ENCODE measurements around the gene APOC3.

The APOC3 gene

DNA sequence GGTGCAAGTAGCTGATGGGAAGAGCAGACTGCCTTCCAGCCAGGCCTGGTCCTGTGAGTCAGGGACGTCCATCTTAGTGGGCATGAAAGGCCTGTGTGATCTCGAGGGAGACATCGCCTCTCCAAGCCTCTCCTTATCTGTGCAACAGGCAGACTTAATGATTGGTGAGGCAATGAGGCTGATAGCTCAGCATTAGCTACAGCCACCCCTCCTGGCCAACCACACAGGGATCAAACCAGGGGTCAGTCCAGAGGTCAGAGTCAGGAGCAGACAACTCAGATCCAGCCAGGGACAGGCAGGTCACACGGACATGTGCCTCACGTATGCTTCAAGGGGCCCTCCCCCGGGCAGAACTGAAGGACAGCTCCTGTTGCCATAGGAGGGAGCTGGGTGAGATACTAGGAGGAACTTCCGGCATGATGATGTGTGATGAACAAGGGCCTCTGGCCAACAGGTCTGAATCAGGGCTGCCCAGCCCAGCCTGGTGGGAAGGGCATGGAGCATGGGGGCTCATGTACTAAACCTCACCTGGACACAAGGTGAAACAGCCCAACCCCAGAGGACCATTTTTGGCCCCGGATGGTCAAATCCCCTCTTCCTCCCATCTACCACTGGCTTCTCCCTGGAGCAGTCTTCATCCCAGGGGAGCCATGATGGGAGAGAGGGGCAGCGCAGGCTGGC lies 2.8 kb upstream of the APOC3 start:
- TF ChIP-seq, protein P1, sequence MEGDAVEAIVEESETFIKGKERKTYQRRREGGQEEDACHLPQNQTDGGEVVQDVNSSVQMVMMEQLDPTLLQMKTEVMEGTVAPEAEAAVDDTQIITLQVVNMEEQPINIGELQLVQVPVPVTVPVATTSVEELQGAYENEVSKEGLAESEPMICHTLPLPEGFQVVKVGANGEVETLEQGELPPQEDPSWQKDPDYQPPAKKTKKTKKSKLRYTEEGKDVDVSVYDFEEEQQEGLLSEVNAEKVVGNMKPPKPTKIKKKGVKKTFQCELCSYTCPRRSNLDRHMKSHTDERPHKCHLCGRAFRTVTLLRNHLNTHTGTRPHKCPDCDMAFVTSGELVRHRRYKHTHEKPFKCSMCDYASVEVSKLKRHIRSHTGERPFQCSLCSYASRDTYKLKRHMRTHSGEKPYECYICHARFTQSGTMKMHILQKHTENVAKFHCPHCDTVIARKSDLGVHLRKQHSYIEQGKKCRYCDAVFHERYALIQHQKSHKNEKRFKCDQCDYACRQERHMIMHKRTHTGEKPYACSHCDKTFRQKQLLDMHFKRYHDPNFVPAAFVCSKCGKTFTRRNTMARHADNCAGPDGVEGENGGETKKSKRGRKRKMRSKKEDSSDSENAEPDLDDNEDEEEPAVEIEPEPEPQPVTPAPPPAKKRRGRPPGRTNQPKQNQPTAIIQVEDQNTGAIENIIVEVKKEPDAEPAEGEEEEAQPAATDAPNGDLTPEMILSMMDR (IDR thresholded peaks at IDR 0.05; ENCODE audit: extremely low read depth, missing control alignments) = no peak
- no peak for DNase-seq (ENCODE audit: low spot score)

DNA sequence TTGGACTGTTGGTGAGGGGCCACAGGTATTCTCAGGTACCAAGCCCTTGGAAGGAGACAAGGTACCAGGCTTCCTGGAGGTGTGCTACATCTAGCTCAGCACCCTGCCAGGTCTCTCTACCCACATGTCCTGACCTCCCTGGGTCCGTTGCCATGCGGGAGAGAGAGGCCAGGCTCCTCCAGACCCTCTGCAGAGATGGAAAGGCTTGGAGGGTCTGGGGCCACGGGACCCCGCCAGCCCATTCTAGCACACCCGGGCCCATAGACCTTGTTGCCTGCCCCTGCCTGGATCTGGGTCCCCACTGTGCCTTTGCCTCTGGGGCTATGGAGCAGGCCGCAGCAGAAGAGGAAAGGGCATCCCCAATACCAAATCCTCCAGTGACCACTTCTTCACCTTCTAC lies 2.2 kb upstream of the APOC3 start:
- TF ChIP-seq, protein P1 (IDR thresholded peaks at IDR 0.05; ENCODE audit: extremely low read depth, missing control alignments) = no peak
- no peak for DNase-seq (ENCODE audit: low spot score)

DNA sequence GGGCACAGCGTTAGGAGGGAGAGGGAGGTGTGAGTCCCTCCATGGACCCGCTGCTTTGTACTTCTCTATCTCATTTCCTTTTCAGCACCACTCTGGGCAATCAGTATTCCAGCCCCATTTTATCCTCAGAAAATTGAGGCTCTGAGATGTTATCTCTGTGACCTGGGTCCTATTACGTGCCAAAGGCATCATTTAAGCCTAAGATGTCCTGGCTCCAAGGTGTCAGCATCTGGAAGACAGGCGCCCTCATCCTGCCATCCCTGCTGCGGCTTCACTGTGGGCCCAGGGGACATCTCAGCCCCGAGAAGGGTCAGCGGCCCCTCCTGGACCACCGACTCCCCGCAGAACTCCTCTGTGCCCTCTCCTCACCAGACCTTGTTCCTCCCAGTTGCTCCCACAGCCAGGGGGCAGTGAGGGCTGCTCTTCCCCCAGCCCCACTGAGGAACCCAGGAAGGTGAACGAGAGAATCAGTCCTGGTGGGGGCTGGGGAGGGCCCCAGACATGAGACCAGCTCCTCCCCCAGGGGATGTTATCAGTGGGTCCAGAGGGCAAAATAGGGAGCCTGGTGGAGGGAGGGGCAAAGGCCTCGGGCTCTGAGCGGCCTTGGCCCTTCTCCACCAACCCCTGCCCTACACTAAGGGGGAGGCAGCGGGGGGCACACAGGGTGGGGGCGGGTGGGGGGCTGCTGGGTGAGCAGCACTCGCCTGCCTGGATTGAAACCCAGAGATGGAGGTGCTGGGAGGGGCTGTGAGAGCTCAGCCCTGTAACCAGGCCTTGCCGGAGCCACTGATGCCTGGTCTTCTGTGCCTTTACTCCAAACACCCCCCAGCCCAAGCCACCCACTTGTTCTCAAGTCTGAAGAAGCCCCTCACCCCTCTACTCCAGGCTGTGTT lies 829 bp upstream of the APOC3 start:
- no peak for DNase-seq (ENCODE audit: low spot score)
- TF ChIP-seq, protein P1 (IDR thresholded peaks at IDR 0.05; ENCODE audit: extremely low read depth, missing control alignments) = no peak

DNA sequence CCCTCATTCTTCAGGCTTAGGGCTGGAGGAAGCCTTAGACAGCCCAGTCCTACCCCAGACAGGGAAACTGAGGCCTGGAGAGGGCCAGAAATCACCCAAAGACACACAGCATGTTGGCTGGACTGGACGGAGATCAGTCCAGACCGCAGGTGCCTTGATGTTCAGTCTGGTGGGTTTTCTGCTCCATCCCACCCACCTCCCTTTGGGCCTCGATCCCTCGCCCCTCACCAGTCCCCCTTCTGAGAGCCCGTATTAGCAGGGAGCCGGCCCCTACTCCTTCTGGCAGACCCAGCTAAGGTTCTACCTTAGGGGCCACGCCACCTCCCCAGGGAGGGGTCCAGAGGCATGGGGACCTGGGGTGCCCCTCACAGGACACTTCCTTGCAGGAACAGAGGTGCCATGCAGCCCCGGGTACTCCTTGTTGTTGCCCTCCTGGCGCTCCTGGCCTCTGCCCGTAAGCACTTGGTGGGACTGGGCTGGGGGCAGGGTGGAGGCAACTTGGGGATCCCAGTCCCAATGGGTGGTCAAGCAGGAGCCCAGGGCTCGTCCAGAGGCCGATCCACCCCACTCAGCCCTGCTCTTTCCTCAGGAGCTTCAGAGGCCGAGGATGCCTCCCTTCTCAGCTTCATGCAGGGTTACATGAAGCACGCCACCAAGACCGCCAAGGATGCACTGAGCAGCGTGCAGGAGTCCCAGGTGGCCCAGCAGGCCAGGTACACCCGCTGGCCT lies 641 bp downstream of the APOC3 start:
- TF ChIP-seq, protein P1 (IDR thresholded peaks at IDR 0.05; ENCODE audit: extremely low read depth, missing control alignments) = no peak
- no peak for DNase-seq (ENCODE audit: low spot score)

DNA sequence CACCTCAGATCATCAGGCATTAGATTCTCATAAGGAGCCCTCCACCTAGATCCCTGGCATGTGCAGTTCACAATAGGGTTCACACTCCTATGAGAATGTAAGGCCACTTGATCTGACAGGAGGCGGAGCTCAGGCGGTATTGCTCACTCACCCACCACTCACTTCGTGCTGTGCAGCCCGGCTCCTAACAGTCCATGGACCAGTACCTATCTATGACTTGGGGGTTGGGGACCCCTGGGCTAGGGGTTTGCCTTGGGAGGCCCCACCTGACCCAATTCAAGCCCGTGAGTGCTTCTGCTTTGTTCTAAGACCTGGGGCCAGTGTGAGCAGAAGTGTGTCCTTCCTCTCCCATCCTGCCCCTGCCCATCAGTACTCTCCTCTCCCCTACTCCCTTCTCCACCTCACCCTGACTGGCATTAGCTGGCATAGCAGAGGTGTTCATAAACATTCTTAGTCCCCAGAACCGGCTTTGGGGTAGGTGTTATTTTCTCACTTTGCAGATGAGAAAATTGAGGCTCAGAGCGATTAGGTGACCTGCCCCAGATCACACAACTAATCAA lies 2.2 kb downstream of the APOC3 start:
- TF ChIP-seq, protein P1 (IDR thresholded peaks at IDR 0.05; ENCODE audit: extremely low read depth, missing control alignments) = no peak
- no peak for DNase-seq (ENCODE audit: low spot score)

DNA sequence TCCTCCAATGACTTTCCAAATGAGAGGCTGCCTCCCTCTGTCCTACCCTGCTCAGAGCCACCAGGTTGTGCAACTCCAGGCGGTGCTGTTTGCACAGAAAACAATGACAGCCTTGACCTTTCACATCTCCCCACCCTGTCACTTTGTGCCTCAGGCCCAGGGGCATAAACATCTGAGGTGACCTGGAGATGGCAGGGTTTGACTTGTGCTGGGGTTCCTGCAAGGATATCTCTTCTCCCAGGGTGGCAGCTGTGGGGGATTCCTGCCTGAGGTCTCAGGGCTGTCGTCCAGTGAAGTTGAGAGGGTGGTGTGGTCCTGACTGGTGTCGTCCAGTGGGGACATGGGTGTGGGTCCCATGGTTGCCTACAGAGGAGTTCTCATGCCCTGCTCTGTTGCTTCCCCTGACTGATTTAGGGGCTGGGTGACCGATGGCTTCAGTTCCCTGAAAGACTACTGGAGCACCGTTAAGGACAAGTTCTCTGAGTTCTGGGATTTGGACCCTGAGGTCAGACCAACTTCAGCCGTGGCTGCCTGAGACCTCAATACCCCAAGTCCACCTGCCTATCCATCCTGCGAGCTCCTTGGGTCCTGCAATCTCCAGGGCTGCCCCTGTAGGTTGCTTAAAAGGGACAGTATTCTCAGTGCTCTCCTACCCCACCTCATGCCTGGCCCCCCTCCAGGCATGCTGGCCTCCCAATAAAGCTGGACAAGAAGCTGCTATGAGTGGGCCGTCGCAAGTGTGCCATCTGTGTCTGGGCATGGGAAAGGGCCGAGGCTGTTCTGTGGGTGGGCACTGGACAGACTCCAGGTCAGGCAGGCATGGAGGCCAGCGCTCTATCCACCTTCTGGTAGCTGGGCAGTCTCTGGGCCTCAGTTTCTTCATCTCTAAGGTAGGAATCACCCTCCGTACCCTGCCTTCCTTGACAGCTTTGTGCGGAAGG lies 2.9 kb downstream of the APOC3 start:
- no peak for DNase-seq (ENCODE audit: low spot score)

More for the DNA sequence above, 2.9 kb downstream of the APOC3 start:
- TF ChIP-seq, protein P1 (IDR thresholded peaks at IDR 0.05; ENCODE audit: extremely low read depth, missing control alignments) = no peak
